H9 (cell line): ENCODE measurements around the gene KRTAP10-10. TPM values are rescaled to one million over a fixed set of nuclear protein-coding genes. Genes with fewer than 3 reads are reported as not detected.

Source experiments
- DNase-seq: peaks from one replicate; pipeline ENCODE4 v3.0.0-alpha.2; 2017
- H2AFZ ChIP-seq: one replicate; pipeline ENCODE4 v1.6.1; 2013; ENCODE audit warnings: mild to moderate bottlenecking, low read length, control low read depth, moderate library complexity
- H2AK5ac ChIP-seq: 2 replicates; pipeline ENCODE4 v1.6.1; 2013; ENCODE audit warnings: low read length, control low read depth, mixed read lengths; ENCODE audit not compliant: insufficient read length
- H2BK120ac ChIP-seq: one replicate; pipeline ENCODE4 v1.6.1; 2013; ENCODE audit warnings: low read depth, mild to moderate bottlenecking, low read length, control low read depth, inconsistent platforms; ENCODE audit not compliant: poor library complexity, severe bottlenecking
- H2BK12ac ChIP-seq: 2 replicates; pipeline ENCODE4 v1.6.1; 2013; ENCODE audit warnings: low read length, control low read depth, mixed read lengths, low read depth; ENCODE audit not compliant: insufficient read length
- H2BK15ac ChIP-seq: 2 replicates; pipeline ENCODE4 v1.6.1; 2013; ENCODE audit warnings: low read depth, low read length, control low read depth
- H2BK20ac ChIP-seq: one replicate; pipeline ENCODE4 v1.6.1; 2013; ENCODE audit warnings: low read depth, mild to moderate bottlenecking, low read length, control low read depth, inconsistent platforms; ENCODE audit not compliant: poor library complexity, severe bottlenecking
- H2BK5ac ChIP-seq: 2 replicates; pipeline ENCODE4 v1.6.1; 2013; ENCODE audit warnings: low read length, control low read depth, mixed read lengths; ENCODE audit not compliant: insufficient read length
- H3K14ac ChIP-seq: 2 replicates; pipeline ENCODE4 v1.6.1; 2013; ENCODE audit warnings: low read length, control low read depth; ENCODE audit not compliant: insufficient read depth
- H3K18ac ChIP-seq: 2 replicates; pipeline ENCODE4 v1.6.1; 2013; ENCODE audit warnings: low read depth, mild to moderate bottlenecking, mixed read lengths, low read length, control low read depth; ENCODE audit not compliant: insufficient read length
- H3K23ac ChIP-seq: 2 replicates; pipeline ENCODE4 v1.6.1; 2013; ENCODE audit warnings: low read length, control low read depth, mixed read lengths, low read depth; ENCODE audit not compliant: insufficient read length
- H3K23me2 ChIP-seq: 2 replicates; pipeline ENCODE4 v1.6.1; 2013; ENCODE audit warnings: low read depth, mild to moderate bottlenecking, mixed read lengths, low read length, control low read depth; ENCODE audit not compliant: insufficient read length, poor library complexity, severe bottlenecking
- H3K27ac ChIP-seq: 2 replicates; pipeline ENCODE4 v1.5.1; 2013; ENCODE audit warnings: low read length, control low read depth, mixed read lengths, low read depth; ENCODE audit not compliant: insufficient read length
- H3K27me3 ChIP-seq: 2 replicates; pipeline ENCODE4 v1.6.1; 2013; ENCODE audit warnings: low read length, control low read depth, inconsistent platforms; ENCODE audit not compliant: insufficient read depth
- H3K4ac ChIP-seq: 2 replicates; pipeline ENCODE4 v1.6.1; 2013; ENCODE audit warnings: low read depth, mild to moderate bottlenecking, control low read depth, inconsistent platforms, low read length, moderate library complexity
- H3K4me1 ChIP-seq: 2 replicates; pipeline ENCODE4 v1.6.1; 2013; ENCODE audit warnings: low read length, control low read depth, inconsistent platforms; ENCODE audit not compliant: insufficient read depth
- H3K4me2 ChIP-seq: 2 replicates; pipeline ENCODE4 v1.6.1; 2013; ENCODE audit warnings: low read length, control low read depth, mixed read lengths; ENCODE audit not compliant: insufficient read length, insufficient read depth
- H3K56ac ChIP-seq: 2 replicates; pipeline ENCODE4 v1.6.1; 2013; ENCODE audit warnings: low read depth, mild to moderate bottlenecking, mixed read lengths, low read length, control low read depth; ENCODE audit not compliant: insufficient read length
- H3K79me1 ChIP-seq: 2 replicates; pipeline ENCODE4 v1.6.1; 2013; ENCODE audit warnings: low read depth, mild to moderate bottlenecking, moderate library complexity, low read length, control low read depth, inconsistent platforms; ENCODE audit not compliant: insufficient read depth, poor library complexity, severe bottlenecking
- H3K79me2 ChIP-seq: 2 replicates; pipeline ENCODE4 v1.6.1; 2013; ENCODE audit warnings: low read length, control low read depth, inconsistent platforms; ENCODE audit not compliant: insufficient read depth
- H3K9ac ChIP-seq: 2 replicates; pipeline ENCODE4 v1.6.1; 2013; ENCODE audit warnings: low read length, control low read depth, mixed read lengths; ENCODE audit not compliant: insufficient read length; ENCODE audit errors: extremely low read depth
- H3K9me3 ChIP-seq: one replicate; pipeline ENCODE4 v1.6.1; 2013; ENCODE audit warnings: low read depth, low read length, inconsistent platforms; ENCODE audit not compliant: control insufficient read depth
- H3T11ph ChIP-seq: one replicate; pipeline ENCODE4 v1.6.1; 2013; ENCODE audit warnings: mild to moderate bottlenecking, low read length, control low read depth, inconsistent platforms
- H4K20me1 ChIP-seq: one replicate; pipeline ENCODE4 v1.6.1; 2013; ENCODE audit not compliant: control insufficient read depth, insufficient read length, insufficient read depth
- H4K5ac ChIP-seq: 2 replicates; pipeline ENCODE4 v1.6.1; 2013; ENCODE audit warnings: low read depth, mild to moderate bottlenecking, mixed read lengths, low read length, control low read depth; ENCODE audit not compliant: insufficient read length
- H4K8ac ChIP-seq: replicated peaks from 2 replicates; pipeline ENCODE4 v1.6.1; 2013; ENCODE audit warnings: low read length, control low read depth, mixed read lengths, low read depth; ENCODE audit not compliant: insufficient read length
- H4K91ac ChIP-seq: 2 replicates; pipeline ENCODE4 v1.6.1; 2013; ENCODE audit warnings: low read depth, mild to moderate bottlenecking, moderate library complexity, mixed read lengths, low read length, control low read depth; ENCODE audit not compliant: insufficient read length
- H3K27ac Mint-ChIP-seq, 3 experiments: 2 replicates in 2 of 3; 3 replicates in 1 of 3; pipeline ENCODE4 v1.8.0; 2020 to 2021; ENCODE audit warnings: mixed read lengths in 3 of 3, mild to moderate bottlenecking in 1 of 3, moderate library complexity in 1 of 3
- H3K27me3 Mint-ChIP-seq: 2 replicates; pipeline ENCODE4 v1.8.0; 2021; ENCODE audit warnings: low read depth, mild to moderate bottlenecking, moderate library complexity, mixed read lengths
- H3K36me3 Mint-ChIP-seq, 3 experiments: 2 replicates in 2 of 3; 3 replicates in 1 of 3; pipeline ENCODE4 v1.8.0; 2020 to 2021; ENCODE audit warnings: low read depth in 3 of 3, mixed read lengths in 3 of 3; ENCODE audit not compliant: insufficient read depth in 1 of 3
- H3K4me1 Mint-ChIP-seq, 2 experiments: 2 replicates each; pipeline ENCODE4 v1.8.0; 2020; ENCODE audit warnings: mixed read lengths in 2 of 2
- H3K4me3 Mint-ChIP-seq, 2 experiments: 2 replicates in 1 of 2; 3 replicates in 1 of 2; pipeline ENCODE4 v1.8.0; 2020 to 2021; ENCODE audit warnings: mild to moderate bottlenecking in 2 of 2, mixed read lengths in 2 of 2, moderate library complexity in 1 of 2
- H3K9me3 Mint-ChIP-seq, 2 experiments: 2 replicates in 1 of 2; 3 replicates in 1 of 2; pipeline ENCODE4 v1.8.0; 2020; ENCODE audit warnings: mild to moderate bottlenecking in 2 of 2, mixed read lengths in 2 of 2, moderate library complexity in 1 of 2
- WGBS: extraction: QIAGEN DNeasy Blood & Tissue Kit; methylation state at CpG from one replicate; pipeline ENCODE4 v1.1.7; 2013; ENCODE audit warnings: missing lambda C conversion rate, low lambda C conversion rate, mixed read lengths; ENCODE audit not compliant: insufficient read length; ENCODE audit errors: extremely low coverage; 5-methylcytosine and 5-hydroxymethylcytosine counted together
- total RNA-seq: library from RNA; stranded (reverse); gene quantifications from 2 replicates; pipeline ENCODE4 v1.2.1, GENCODE V29; 2021
- TF ChIP-seq, protein P1 (sequence below): fragments of 200-600 bp; sonication (generic); conservative IDR thresholded peaks from 3 replicates; pipeline ENCODE4 v1.8.0; 2021; ENCODE audit warnings: antibody characterized with exemption, mild to moderate bottlenecking

The KRTAP10-10 gene
- total RNA-seq, 1 experiment from 2014 or later = not detected

- no peaks in the 10 kb centered on the region for H3K79me1 ChIP-seq
- no peaks in the 10 kb centered on the region for H3K4me1 ChIP-seq
- Mint-ChIP-seq H3K36me3 (peaks cover 2 to 10% (median 5%) of the 10 kb centered on the region in 3 experiments; a peak in 4 of 7 replicates), H3K4me3 (no peak overlapping the region; a peak in 1 of 5 replicates), H3K27ac (no peak overlapping the region), H3K4me1 (peaks cover 32 to 38% of the 10 kb centered on the region in 2 experiments), H3K27me3 (peaks cover 14% of the 10 kb centered on the region), H3K9me3 (peaks cover 8 to 11% of the 10 kb centered on the region in 2 experiments; a peak in 4 of 5 replicates)
- no peak overlapping the region for H3K23ac ChIP-seq
- no peaks in the 10 kb centered on the region for H3K23me2 ChIP-seq
- H2BK12ac ChIP-seq = no peak overlapping the region
- H3K4me2 ChIP-seq = no peak overlapping the region
- no peak overlapping the region for H2AK5ac ChIP-seq
- no peaks in the 10 kb centered on the region for H3K27me3 ChIP-seq
- no peak overlapping the region for H3K27ac ChIP-seq
- H3K9me3 ChIP-seq = no peaks in the 10 kb centered on the region
- H2BK120ac ChIP-seq = no peak overlapping the region
- H3K9ac ChIP-seq = no peak overlapping the region
- H4K8ac ChIP-seq = no peak overlapping the region
- no peak overlapping the region for H3K4ac ChIP-seq
- WGBS = no CpG with 5 or more reads among the region's 5 CpGs
- no peaks in the 10 kb centered on the region for H3K79me2 ChIP-seq
- no peak overlapping the region for H2AFZ ChIP-seq
- H4K5ac ChIP-seq = no peak overlapping the region
- H3K56ac ChIP-seq = no peak overlapping the region
- H3T11ph ChIP-seq = no peak overlapping the region
- H2BK20ac ChIP-seq = no peak overlapping the region
- no peaks in the 10 kb centered on the region for H4K20me1 ChIP-seq
- no peak overlapping the region for H3K14ac ChIP-seq
- H4K91ac ChIP-seq = no peak overlapping the region
- TF ChIP-seq, protein P1, sequence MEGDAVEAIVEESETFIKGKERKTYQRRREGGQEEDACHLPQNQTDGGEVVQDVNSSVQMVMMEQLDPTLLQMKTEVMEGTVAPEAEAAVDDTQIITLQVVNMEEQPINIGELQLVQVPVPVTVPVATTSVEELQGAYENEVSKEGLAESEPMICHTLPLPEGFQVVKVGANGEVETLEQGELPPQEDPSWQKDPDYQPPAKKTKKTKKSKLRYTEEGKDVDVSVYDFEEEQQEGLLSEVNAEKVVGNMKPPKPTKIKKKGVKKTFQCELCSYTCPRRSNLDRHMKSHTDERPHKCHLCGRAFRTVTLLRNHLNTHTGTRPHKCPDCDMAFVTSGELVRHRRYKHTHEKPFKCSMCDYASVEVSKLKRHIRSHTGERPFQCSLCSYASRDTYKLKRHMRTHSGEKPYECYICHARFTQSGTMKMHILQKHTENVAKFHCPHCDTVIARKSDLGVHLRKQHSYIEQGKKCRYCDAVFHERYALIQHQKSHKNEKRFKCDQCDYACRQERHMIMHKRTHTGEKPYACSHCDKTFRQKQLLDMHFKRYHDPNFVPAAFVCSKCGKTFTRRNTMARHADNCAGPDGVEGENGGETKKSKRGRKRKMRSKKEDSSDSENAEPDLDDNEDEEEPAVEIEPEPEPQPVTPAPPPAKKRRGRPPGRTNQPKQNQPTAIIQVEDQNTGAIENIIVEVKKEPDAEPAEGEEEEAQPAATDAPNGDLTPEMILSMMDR = no peak
- H2BK5ac ChIP-seq = no peak overlapping the region
- no peak overlapping the region for H3K18ac ChIP-seq
- DNase-seq = no peak
- no peak overlapping the region for H2BK15ac ChIP-seq
Measured at GRCh38 chr21:44658541-44658910, 21.4 kb downstream of the KRTAP10-10 start.
